Neural cell (in vitro differentiated cells): Measurements from ENCODE around the gene ALAS1. TPM values are rescaled to one million over a fixed set of nuclear protein-coding genes. Genes with fewer than 3 reads are reported as not detected.
A peak's percentile ranks its signal among the peaks of the same experiment; 100 is the strongest.

Experiments
- H2AFZ ChIP-seq: fragments of 200-600, 300-800 bp; sonication (generic), shearing (Covaris generic); 2 replicates; pipeline ENCODE4 v1.6.0; 2014; ENCODE audit warnings: low read depth, mild to moderate bottlenecking, antibody characterized with exemption, low read length, moderate library complexity
- H3F3A ChIP-seq: fragments of 200-600 bp; shearing (Covaris generic); 2 replicates; pipeline ENCODE4 v1.6.1; 2016; ENCODE audit warnings: mild to moderate bottlenecking, moderate library complexity, mixed read lengths, antibody characterized with exemption, low read length; ENCODE audit not compliant: insufficient read depth, poor library complexity, severe bottlenecking
- H3K27ac ChIP-seq: fragments of 200-600, 300-800 bp; sonication (generic), shearing (Covaris generic); 2 replicates; pipeline ENCODE4 v1.5.1; 2014; ENCODE audit warnings: mild to moderate bottlenecking, low read length, moderate library complexity
- H3K27me3 ChIP-seq: fragments of 300-800, 200-600 bp; sonication (generic), shearing (Covaris generic); 2 replicates; pipeline ENCODE4 v1.6.0; 2014; ENCODE audit warnings: mild to moderate bottlenecking, low read depth, low read length, moderate library complexity; ENCODE audit not compliant: insufficient read depth
- H3K36me3 ChIP-seq: fragments of 300-800, 200-600 bp; sonication (generic), shearing (Covaris generic); 2 replicates; pipeline ENCODE4 v1.5.1; 2014; ENCODE audit warnings: mild to moderate bottlenecking, antibody characterized with exemption, low read length, moderate library complexity; ENCODE audit not compliant: insufficient read depth
- H3K4me2 ChIP-seq: fragments of 300-800, 200-600 bp; sonication (generic), shearing (Covaris generic); 2 replicates; pipeline ENCODE4 v1.6.0; 2014; ENCODE audit warnings: mild to moderate bottlenecking, low read length
- H3K4me3 ChIP-seq: fragments of 300-800, 200-600 bp; sonication (generic), shearing (Covaris generic); 2 replicates; pipeline ENCODE4 v1.5.1; 2014; ENCODE audit warnings: mild to moderate bottlenecking, low read length, moderate library complexity
- H3K79me2 ChIP-seq: fragments of 200-600 bp; shearing (Covaris generic); replicated peaks from 2 replicates; pipeline ENCODE4 v1.6.0; 2014; ENCODE audit warnings: mild to moderate bottlenecking, low read length, moderate library complexity; ENCODE audit not compliant: insufficient read depth
- H3K9ac ChIP-seq: fragments of 300-800, 200-600 bp; sonication (generic), shearing (Covaris generic); 2 replicates; pipeline ENCODE4 v1.6.1; 2016; ENCODE audit warnings: mild to moderate bottlenecking, low read length, mixed read lengths
- H3K9me2 ChIP-seq: fragments of 200-600 bp; shearing (Covaris generic); 2 replicates; pipeline ENCODE4 v1.6.1; 2016; ENCODE audit warnings: mild to moderate bottlenecking, low read length, mixed read lengths; ENCODE audit not compliant: insufficient read depth
- H3K9me3 ChIP-seq: fragments of 200-600, 300-800 bp; sonication (generic), shearing (Covaris generic); 2 replicates; pipeline ENCODE4 v1.6.1; 2016; ENCODE audit warnings: mild to moderate bottlenecking, mixed run types, low read length, moderate library complexity, mixed read lengths
- H4K20me1 ChIP-seq: fragments of 200-600 bp; shearing (Covaris generic); 2 replicates; pipeline ENCODE4 v1.6.1; 2016; ENCODE audit warnings: mild to moderate bottlenecking, mixed run types; ENCODE audit not compliant: insufficient read depth
- EP300 ChIP-seq: fragments of 450-650 bp; conservative IDR thresholded peaks from 2 replicates; pipeline ENCODE4 v1.6.1; 2014; ENCODE audit warnings: antibody characterized with exemption, mild to moderate bottlenecking, moderate library complexity; ENCODE audit not compliant: poor library complexity, severe bottlenecking
- EZH2 ChIP-seq: fragments of 200-600, 300-800 bp; shearing (Covaris generic), sonication (generic); IDR thresholded peaks from 2 replicates; pipeline ENCODE4 v1.6.1; 2014; ENCODE audit warnings: antibody characterized with exemption, low read length, borderline replicate concordance, mild to moderate bottlenecking; ENCODE audit not compliant: insufficient read depth, poor library complexity, severe bottlenecking
- MXI1 ChIP-seq: fragments of 450-650 bp; conservative IDR thresholded peaks from 2 replicates; pipeline ENCODE4 v1.6.1; 2014; ENCODE audit warnings: antibody characterized with exemption, mild to moderate bottlenecking; ENCODE audit not compliant: poor library complexity, severe bottlenecking
- POLR2AphosphoS5 ChIP-seq: IDR thresholded peaks from 2 replicates; pipeline ENCODE4 v1.6.1; 2012
- RAD21 ChIP-seq: fragments of 450-650 bp; conservative IDR thresholded peaks from 2 replicates; pipeline ENCODE4 v1.6.1; 2014; ENCODE audit warnings: antibody characterized with exemption, mild to moderate bottlenecking, moderate library complexity
- SMC3 ChIP-seq: fragments of 450-650 bp; conservative IDR thresholded peaks from 2 replicates; pipeline ENCODE4 v1.6.1; 2014; ENCODE audit warnings: antibody characterized with exemption, mild to moderate bottlenecking, moderate library complexity; ENCODE audit not compliant: poor library complexity
- TAF1 ChIP-seq: IDR thresholded peaks from 2 replicates; pipeline ENCODE4 v1.6.1; 2012; ENCODE audit warnings: low read depth
- polyA plus RNA-seq: library from polyadenylated mRNA; depleted of rRNA; stranded (reverse); fragments of >200 nt; gene quantifications from 2 replicates; pipeline ENCODE4 v1.2.3, GENCODE V29; 2014
- TF ChIP-seq, protein P1 (sequence below): fragments of 450-650 bp; IDR thresholded peaks from 2 replicates; pipeline ENCODE4 v1.5.1; 2014; ENCODE audit warnings: antibody characterized with exemption, mild to moderate bottlenecking, moderate library complexity; ENCODE audit not compliant: poor library complexity, severe bottlenecking
- TF ChIP-seq, protein P2 (sequence below): IDR thresholded peaks from 2 replicates; pipeline ENCODE4 v1.6.1; 2012; ENCODE audit warnings: borderline replicate concordance

ALAS1 gene
- polyA plus RNA-seq, 1 donor from 2014 or later = 66.0 TPM

DNA sequence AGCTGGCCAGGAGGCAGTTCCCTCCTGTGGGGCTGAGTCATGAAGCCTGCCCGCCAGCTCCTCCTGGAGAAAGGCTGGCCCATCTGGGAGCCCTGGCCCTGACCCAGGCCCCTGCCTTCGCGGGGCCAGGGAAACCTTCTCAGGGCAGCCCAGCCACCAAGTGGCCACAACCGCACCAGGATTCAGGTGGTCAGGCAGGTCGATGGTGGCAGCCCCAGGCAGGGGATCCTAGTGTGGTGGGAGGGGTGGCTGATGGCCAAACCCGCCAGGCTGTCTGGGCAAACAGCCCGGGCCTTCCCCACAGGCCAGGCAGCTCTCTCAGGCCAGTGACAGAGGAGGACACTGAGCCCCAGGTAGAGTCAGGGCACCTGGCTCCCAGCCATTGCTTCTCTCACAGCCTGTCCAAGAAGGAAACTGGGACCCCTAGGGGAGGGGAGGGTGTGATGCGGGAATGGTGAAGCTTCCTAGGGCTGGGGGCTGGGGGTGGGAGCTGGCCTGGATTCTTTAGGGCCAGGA, 39.8 kb downstream of the ALAS1 start:
- Histone ChIP-seq H3K27me3 (no peaks in the 10 kb centered on the region), H3K36me3 (no peaks in the 10 kb centered on the region), H3K4me2 (peak overlapping the region; percentile 96), H3K79me2 (peaks cover 13% of the 10 kb centered on the region), H3K9me2 (no peaks in the 10 kb centered on the region), H2AFZ (no peak overlapping the region), H3K9me3 (no peaks in the 10 kb centered on the region), H3K9ac (peak overlapping the region; percentile 90), H3F3A (no peaks in the 10 kb centered on the region), H4K20me1 (no peaks in the 10 kb centered on the region), H3K4me3 (peak overlapping the region; percentile 96), H3K27ac (no peak overlapping the region)
- no peak for TF ChIP-seq EP300
- no peak for TF ChIP-seq SMC3
- TF ChIP-seq, protein P1, sequence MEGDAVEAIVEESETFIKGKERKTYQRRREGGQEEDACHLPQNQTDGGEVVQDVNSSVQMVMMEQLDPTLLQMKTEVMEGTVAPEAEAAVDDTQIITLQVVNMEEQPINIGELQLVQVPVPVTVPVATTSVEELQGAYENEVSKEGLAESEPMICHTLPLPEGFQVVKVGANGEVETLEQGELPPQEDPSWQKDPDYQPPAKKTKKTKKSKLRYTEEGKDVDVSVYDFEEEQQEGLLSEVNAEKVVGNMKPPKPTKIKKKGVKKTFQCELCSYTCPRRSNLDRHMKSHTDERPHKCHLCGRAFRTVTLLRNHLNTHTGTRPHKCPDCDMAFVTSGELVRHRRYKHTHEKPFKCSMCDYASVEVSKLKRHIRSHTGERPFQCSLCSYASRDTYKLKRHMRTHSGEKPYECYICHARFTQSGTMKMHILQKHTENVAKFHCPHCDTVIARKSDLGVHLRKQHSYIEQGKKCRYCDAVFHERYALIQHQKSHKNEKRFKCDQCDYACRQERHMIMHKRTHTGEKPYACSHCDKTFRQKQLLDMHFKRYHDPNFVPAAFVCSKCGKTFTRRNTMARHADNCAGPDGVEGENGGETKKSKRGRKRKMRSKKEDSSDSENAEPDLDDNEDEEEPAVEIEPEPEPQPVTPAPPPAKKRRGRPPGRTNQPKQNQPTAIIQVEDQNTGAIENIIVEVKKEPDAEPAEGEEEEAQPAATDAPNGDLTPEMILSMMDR = no peak
- no peak for TF ChIP-seq RAD21
- TF ChIP-seq, protein P2, sequence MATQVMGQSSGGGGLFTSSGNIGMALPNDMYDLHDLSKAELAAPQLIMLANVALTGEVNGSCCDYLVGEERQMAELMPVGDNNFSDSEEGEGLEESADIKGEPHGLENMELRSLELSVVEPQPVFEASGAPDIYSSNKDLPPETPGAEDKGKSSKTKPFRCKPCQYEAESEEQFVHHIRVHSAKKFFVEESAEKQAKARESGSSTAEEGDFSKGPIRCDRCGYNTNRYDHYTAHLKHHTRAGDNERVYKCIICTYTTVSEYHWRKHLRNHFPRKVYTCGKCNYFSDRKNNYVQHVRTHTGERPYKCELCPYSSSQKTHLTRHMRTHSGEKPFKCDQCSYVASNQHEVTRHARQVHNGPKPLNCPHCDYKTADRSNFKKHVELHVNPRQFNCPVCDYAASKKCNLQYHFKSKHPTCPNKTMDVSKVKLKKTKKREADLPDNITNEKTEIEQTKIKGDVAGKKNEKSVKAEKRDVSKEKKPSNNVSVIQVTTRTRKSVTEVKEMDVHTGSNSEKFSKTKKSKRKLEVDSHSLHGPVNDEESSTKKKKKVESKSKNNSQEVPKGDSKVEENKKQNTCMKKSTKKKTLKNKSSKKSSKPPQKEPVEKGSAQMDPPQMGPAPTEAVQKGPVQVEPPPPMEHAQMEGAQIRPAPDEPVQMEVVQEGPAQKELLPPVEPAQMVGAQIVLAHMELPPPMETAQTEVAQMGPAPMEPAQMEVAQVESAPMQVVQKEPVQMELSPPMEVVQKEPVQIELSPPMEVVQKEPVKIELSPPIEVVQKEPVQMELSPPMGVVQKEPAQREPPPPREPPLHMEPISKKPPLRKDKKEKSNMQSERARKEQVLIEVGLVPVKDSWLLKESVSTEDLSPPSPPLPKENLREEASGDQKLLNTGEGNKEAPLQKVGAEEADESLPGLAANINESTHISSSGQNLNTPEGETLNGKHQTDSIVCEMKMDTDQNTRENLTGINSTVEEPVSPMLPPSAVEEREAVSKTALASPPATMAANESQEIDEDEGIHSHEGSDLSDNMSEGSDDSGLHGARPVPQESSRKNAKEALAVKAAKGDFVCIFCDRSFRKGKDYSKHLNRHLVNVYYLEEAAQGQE = no peak
- no peak for TF ChIP-seq EZH2
- TF ChIP-seq MXI1 = no peak
- TF ChIP-seq TAF1 = no peak
- no peak for TF ChIP-seq POLR2AphosphoS5

DNA sequence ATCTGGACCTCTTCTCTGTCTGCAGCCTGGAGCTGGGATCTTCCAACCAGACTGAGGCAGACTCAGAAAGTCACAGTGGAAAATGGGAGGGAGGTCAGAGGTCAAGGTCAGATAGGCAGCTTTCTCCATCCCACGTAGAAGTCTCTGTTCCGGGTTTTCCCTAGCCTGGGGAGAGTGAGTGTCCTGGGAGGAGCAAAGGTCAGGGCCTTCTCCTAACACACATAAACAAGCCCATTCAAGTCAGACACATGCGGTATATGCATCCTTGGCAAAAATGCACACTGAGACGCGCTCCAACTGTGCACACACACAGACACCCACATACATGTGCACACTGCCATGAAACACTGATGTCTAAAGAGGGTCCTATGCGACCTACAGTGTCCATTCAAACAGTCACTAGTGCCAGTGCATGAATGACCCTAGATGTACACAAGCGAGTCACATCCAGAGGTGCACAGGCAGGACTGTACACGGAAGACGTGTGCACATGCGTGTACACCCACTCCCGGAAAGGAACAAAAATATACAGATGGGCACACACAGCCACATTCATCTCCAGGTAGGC, 40.3 kb downstream of the ALAS1 start:
- Histone ChIP-seq H3F3A (no peaks in the 10 kb centered on the region), H3K9me3 (no peaks in the 10 kb centered on the region), H3K9me2 (no peaks in the 10 kb centered on the region), H3K79me2 (peaks cover 13% of the 10 kb centered on the region), H3K36me3 (no peaks in the 10 kb centered on the region), H2AFZ (peak overlapping the region; percentile 24), H3K4me3 (peak overlapping the region; percentile 96), H3K27me3 (no peaks in the 10 kb centered on the region), H4K20me1 (no peaks in the 10 kb centered on the region), H3K27ac (peak overlapping the region; percentile 70), H3K9ac (peak overlapping the region; percentile 90), H3K4me2 (peak overlapping the region; percentile 96)
- no peak for TF ChIP-seq RAD21
- TF ChIP-seq, protein P2 = no peak
- peak; percentile 50 for TF ChIP-seq MXI1
- TF ChIP-seq EZH2 = no peak
